Left renal pelvis (tissue), 4 donors: Measurements from ENCODE around the gene FOSB. TPM values are rescaled to one million over a fixed set of nuclear protein-coding genes. Genes with fewer than 3 reads are reported as not detected.

Source experiments
- DNase-seq, 4 donors: peaks; one replicate each; pipeline ENCODE4 v3.0.0-alpha.2; 2013; ENCODE audit warnings: low read depth in 4 of 4, low spot score in 3 of 4
- polyA plus RNA-seq, 4 donors: library from polyadenylated mRNA; unstranded; fragments of 120-200 nt; gene quantifications; one replicate each; pipeline ENCODE4 v1.2.1, GENCODE V29; 2013; ENCODE audit not compliant: insufficient read length in 4 of 4

Gene FOSB
- polyA plus RNA-seq, 4 donors = 4.3 to 1,673 (median 9.8) TPM

- no peak for DNase-seq
Observed at GRCh38 chr19:45517238-45517637, 49.4 kb downstream of the FOSB start.

GRCh38 chr19:45517641-45518468 is 50.1 kb downstream of the FOSB start:
- DNase-seq = no peak

GRCh38 chr19:45518469-45518826 is 50.7 kb downstream of the FOSB start:
- DNase-seq = no peak

GRCh38 chr19:45522010-45522941 is 54.5 kb downstream of the FOSB start:
- no peak for DNase-seq

- DNase-seq = peak in 3 of 4 donors; percentile 67 to 84 (median 76)
Observed at GRCh38 chr19:45523642-45524256, 56.0 kb downstream of the FOSB start.

GRCh38 chr19:45524575-45525129 is 56.9 kb downstream of the FOSB start:
- no peak for DNase-seq

Other genes with a start within 250 kb of the FOSB start
- gene EXOC3L2, start 222.6 kb upstream of the FOSB start, polyA plus RNA-seq = 10 to 100 TPM in 1 of 4 donors, 1 to 10 TPM in 3; 4.4 to 10.7 (median 7.1) TPM
- gene MARK4, start 216.7 kb upstream of the FOSB start, polyA plus RNA-seq = 10 to 100 TPM; 33.2 to 45.1 (median 38.6) TPM
- gene CKM, start 145.1 kb upstream of the FOSB start, polyA plus RNA-seq = under 1 TPM; 0.26 to 0.60 (median 0.41) TPM
- gene KLC3, start 127.2 kb upstream of the FOSB start, polyA plus RNA-seq = 1 to 10 TPM in 2 of 4 donors, under 1 TPM in 2; 0.27 to 2.1 (median 1.3) TPM
- 10 to 100 TPM; 24.9 to 39.9 (median 31.8) TPM for gene ERCC2, start 97.4 kb upstream of the FOSB start, polyA plus RNA-seq
- gene PPP1R13L, start 62.9 kb upstream of the FOSB start, polyA plus RNA-seq = 10 to 100 TPM in 1 of 4 donors, 1 to 10 TPM in 3; 8.3 to 16.4 (median 9.1) TPM
- 1 to 10 TPM; 2.6 to 5.1 (median 3.6) TPM for gene POLR1G, start 61.4 kb upstream of the FOSB start, polyA plus RNA-seq
- 10 to 100 TPM; 70.0 to 92.5 (median 79.3) TPM for gene ERCC1, start 44.1 kb upstream of the FOSB start, polyA plus RNA-seq
- 10 to 100 TPM in 1 of 4 donors, 1 to 10 TPM in 3; 7.3 to 11.7 (median 8.2) TPM for gene RTN2, start 29.1 kb downstream of the FOSB start, polyA plus RNA-seq
- gene PPM1N, start 30.4 kb downstream of the FOSB start, polyA plus RNA-seq = under 1 TPM in 3 of 4 donors, not detected in 1; 0.20 to 0.71 (median 0.56) TPM
- gene VASP, start 39.5 kb downstream of the FOSB start, polyA plus RNA-seq = 10 to 100 TPM; 41.8 to 58.4 (median 53.4) TPM
- gene OPA3, start 116.8 kb downstream of the FOSB start, polyA plus RNA-seq = 10 to 100 TPM in 2 of 4 donors, 1 to 10 TPM in 2; 6.4 to 10.9 (median 10.1) TPM
- 1 to 10 TPM; 2.9 to 5.1 (median 4.3) TPM for gene GPR4, start 134.2 kb downstream of the FOSB start, polyA plus RNA-seq
- 10 to 100 TPM; 13.8 to 29.3 (median 19.0) TPM for gene EML2, start 171.4 kb downstream of the FOSB start, polyA plus RNA-seq
- 1 to 10 TPM in 1 of 4 donors, under 1 TPM in 3; 0.33 to 1.2 (median 0.56) TPM for gene GIPR, start 200.2 kb downstream of the FOSB start, polyA plus RNA-seq
- 100 to 1,000 TPM; 276 to 346 (median 299) TPM for gene SNRPD2, start 224.0 kb downstream of the FOSB start, polyA plus RNA-seq
- gene QPCTL, start 224.7 kb downstream of the FOSB start, polyA plus RNA-seq = 10 to 100 TPM in 1 of 4 donors, 1 to 10 TPM in 3; 4.6 to 12.1 (median 8.0) TPM